ENCODE measurements around the gene STYXL2. TPM values are rescaled to one million over a fixed set of nuclear protein-coding genes. Genes with fewer than 3 reads are reported as not detected.

STYXL2 gene
- polyA plus RNA-seq, 10 donors = 46.5 to 138 (median 96.1) TPM

DNA sequence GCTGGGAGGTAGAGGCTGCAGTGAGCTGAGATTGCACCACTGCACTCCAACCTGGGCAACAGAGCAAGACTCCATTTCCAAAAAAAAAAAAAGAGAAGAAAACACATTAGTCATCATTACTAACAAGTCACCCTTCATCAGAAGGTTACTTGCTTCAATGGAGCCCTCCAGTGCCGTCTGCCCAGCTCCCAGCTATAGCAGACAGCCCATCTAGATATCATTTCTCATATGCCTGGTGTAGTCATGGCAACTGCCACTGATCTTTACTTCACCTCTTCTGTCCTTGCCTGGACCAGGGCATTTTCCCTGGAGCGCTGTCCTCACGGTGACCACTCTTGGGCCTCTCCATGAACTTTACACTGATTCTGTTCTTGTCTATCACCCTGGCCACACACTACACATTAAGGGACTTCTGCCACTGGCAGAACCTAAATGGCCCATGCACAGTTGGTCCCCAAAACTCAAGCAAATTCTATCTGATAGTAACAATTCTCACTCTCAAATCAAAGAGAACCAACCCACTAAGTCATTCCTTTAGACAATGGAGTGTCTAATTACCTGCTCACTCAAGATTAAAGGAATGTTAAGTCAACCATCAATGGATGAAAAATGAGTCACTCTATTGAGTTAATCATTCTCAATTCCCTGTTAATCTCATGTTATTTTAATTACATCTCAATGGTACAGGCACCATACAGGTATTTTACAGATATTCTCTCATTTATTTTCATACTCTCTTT, 16.6 kb upstream of the STYXL2 start:
- no peak for DNase-seq

DNA sequence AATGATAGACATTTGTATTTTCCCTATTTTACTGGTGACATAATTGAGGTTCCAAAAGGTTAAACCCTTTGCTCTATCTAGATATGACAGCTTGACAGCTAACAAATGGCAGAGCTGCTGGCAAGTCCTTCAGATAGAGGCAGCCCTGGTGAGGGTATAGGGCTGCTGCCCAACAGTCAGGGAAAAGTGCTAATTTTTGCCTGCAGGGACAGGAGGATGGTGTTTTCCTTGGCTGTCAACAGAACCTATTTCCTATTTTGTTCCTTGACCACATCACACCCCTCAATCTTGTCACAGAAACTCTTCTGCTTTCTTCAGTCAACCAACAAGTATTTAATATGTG, 16.0 kb upstream of the STYXL2 start:
- DNase-seq = no peak

DNA sequence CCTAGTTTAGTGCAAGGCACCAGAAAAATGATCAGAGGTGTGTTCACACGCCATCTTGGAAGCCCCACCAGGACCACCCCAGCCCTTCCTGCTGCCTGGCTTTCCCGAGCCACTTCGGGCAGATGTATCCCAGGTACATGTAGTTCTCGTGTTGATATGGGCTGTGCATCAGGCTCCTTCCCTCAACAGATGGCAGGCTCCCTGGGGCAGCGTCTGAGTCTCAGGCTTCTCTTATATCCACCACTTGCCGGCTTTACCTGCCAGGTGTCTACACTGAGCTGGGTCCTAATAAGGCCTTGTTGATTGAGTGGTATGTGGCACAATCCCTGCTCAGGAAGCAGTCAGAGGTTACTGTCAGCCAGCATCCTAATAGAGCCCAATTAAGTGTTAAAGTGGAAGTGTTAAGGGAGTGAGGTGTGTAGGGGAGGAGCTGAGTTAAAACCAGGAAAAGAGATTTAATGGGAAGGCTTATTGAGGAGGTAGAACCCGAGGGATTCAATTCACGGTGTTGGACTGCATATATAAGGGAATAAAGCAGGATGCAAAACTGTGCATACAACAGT, 12.2 kb upstream of the STYXL2 start:
- DNase-seq = no peak

DNA sequence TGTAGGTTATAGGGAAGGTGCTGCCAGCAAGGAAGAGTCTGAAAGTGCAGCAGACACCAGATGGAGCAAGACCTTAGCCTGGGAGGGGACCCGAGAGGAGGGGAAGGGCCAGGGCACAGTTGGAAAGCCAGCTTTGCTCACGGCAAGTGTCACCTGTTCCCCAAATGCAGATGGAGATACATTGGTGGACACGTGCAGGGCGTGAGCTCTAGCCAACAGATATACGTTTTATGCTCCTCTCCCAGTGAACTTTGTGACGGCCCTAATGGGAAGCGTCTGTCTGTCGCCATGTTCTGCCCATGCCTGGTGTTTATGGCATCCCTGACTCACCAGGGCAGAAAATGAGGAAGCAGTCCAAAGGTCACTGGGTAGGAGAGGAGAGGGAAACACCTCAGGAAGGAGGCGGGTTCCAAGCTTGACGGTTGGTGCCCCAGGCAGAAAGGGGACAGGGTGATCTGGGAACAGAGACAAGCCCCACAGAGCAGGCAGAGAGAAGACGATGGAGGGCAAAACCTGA, 11.3 kb upstream of the STYXL2 start:
- no peak for DNase-seq

DNA sequence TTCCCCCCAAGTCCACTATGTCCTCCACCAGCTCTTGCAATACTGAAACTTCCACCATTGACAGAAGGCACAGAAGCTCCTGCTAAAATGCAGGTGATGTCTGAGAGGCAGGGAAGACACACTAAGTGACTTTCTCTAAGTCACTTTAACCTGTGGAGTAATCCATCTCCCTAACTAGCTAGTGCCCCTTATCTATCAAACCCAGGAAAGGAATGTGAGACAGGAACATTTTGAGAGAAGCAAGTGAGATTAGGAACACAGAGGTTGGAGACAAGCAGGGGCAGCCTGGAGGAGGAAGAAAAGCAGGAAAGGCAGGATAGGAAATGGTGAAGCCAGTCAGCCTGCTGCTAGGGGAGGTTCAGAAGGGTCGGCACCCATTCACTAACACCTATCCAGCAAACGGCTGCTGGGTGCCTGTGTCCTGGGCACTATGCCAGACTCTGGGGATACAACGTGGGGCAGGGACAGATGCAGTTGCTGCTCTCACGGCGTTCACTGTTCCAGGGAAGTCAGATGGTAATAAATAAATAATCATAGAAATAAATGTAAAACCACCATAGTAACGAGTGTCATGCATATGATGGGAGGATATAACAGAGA, 10.7 kb upstream of the STYXL2 start:
- no peak for DNase-seq

DNA sequence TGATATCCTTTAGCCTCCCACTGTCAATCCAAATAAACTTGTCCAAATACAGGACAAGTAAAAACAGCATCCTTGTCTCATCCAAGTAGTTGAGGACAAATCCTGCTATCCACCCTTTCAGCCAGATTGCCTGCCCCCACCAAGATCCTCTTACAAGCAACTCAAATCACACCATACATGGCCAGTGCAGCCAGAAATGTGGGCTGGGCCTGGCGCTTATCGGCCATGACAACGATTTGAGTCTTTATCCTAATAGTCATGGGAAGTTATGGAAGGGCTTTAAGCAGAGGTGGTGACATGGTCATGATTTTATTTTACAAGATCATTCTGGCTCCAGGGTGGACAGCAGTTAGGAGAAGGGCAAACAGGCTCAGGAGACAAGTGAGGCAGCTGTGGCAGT, 10.0 kb upstream of the STYXL2 start:
- DNase-seq = no peak

DNA sequence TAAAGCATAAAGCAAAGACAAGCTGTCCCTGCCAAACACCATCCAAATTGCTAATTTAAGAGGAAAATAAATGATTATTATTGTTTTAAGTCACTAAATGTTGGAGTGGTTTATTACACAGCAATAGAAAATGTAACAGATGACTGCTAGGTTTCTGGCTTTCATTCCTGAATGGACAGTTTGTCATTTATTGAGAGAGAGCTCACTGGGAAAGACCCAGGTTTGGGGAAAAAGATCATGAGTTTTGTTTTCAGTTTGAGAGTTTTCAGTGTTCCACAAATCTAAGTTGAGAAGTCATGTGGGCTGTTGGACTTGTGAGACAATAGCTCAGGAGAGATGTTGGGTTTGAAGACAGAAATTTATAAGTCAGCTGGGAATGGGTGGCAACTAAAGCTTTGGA, 9.1 kb upstream of the STYXL2 start:
- DNase-seq = no peak

DNA sequence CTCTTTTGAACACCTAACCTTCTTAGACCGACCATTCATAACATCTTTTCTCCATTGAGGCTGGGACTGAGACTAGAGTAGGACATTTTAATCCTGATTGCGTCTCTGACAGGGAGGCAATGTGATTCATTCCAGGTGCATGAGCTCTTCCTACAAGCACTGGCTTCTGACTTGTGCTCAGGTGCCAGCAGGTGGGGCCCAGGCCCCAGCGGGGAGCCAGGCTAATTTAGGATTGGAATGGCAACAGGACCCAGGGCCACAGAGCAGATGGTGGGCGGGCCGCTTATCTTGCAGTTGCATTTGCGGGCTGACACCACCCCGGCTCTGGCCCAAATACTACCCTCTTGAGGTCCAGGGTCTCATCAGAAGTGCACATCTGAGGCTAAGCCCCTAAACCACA, 7.8 kb upstream of the STYXL2 start:
- DNase-seq = no peak

DNA sequence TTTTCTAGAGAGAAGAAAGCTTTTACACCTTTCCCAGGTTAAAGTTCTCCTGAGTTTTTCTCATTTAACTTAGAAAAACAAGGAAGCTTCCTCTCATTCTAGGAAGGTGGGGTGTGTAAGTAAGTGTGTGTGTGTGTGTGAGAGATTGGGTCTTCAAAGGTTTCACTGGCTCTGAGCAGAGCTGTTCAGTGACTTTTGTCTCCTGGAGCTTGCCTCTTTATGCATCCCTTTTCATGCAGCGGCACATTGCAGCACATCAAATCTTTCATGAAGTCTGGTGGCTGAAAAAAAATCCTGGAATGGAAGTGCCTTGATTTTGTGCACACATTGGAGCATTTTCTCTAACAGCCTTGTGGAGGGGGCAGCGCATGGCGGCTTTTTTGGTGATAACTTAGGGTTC, 7.1 kb upstream of the STYXL2 start:
- DNase-seq = no peak

DNA sequence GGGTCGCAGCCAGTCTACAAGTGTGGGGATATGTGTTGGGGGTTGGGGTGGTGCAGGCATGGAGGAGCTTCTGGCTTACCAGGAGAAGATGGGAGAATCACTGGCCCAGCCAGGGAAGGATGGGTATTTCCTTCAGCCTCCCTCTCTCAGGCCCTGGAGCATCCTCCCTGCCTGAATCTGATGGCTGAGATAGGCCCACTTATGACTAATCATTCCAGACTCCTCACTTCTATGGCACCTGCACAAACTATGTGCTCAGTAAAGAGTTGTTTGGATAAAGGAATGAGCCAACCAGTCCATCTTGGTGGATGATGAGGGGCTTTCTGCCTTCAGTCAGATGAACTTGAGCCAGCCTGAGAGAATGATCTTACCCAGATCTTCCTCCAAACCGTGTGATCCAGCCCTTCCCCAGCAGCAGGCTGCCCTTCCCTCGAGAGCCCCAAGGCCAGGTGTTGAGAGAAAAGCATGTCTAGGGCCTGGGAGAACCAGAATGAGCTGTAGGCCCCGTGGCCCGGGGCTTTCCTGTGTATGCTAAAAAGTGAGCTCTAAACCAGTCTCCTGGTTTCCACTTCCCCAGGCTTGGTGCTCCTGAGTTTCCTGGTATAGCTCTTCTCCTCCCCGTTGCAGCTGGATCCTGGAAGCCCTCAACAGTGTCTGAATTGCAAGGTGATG, 5.0 kb upstream of the STYXL2 start:
- DNase-seq = no peak

DNA sequence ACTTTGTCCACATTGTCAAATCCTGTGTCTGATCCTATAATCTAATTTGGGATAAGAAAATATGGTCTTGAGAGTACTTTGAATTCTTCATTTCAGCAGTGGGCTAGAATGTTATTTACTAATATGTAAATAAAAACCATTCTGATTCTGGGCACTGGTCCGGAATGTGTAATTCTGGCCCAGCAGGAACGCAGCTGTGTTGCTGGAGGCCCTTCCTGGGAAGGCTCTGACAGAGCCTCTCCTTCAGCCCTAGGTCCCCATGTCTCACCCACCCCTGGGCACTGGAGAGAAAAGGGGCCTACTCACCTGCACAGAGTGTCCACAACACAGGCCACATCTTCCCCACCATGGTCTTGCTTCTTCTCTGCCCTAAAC, 3.9 kb upstream of the STYXL2 start:
- DNase-seq = no peak

DNA sequence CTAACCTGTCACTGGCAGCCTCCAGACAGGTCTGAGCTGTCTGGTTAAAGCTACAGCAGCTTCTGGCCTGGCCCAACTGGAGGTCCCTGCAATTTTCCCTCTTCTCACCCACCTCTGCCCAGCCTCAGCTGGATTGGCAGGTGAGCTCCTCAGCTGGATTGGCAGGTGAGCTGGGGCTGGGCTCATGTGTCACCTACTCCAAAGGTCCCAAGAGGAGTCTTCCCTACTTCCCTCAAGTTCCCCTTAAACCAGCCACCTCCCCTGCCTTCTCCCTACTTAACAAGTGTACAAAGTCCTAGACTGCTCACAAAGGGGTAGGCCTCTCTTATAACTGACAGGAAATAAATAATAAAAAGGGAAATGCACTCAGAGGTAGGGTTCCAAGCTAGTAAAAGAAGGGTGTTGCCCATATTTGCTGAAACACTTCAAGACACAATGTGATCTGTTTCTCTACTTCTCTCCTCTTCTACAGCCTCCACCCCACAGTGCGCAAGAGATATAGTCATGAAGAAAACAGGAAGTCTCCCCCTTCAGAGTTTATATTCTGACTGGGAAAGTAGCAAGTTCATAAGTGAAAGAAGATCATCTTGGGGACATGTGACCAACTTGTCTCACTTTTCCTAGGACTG, 3.4 kb upstream of the STYXL2 start, which contains the start of gene GPA33:
Gene GPA33, minus strand, starts transcription at position 64 of the 629 bp plus-strand sequence. CDS start 90 bp downstream, outside the sequence.
- no peak for DNase-seq

DNA sequence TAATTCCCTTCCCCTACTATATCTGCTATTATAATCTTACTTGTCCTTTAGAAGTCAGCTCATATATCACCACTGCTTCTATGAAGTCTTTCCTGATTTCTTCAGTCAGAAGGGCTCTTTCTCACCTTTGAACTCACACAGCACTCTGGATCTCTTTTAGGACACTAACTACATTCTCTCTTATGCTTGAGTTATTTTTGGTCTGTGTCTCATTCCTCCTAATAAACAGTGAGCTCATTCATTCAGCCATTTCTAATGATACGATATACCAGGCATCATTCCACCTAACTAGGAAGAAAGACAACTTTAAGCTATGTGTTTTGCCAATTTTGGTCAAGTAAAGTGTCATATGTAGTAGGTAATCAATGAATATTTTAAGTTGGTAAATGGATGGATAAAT, 1.2 kb upstream of the STYXL2 start:
- no peak for DNase-seq

DNA sequence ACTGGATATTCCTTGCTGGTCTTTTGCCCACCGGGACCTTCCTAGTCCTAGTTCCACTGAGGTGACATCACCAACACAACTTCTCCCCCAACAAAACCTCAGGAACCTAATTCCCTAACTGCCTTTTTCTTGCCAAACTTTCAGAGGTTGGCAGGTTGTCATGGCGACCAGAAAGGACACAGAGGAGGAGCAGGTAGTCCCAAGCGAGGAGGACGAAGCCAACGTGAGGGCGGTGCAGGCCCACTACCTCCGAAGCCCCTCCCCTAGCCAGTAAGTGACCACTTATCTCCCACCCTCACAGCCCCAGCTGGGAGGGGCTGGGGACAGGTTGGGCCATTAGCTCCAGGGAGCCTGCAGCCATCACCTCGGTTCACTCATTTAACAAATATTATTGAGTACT, 815 bp downstream of the STYXL2 start:
- no peak for DNase-seq

DNA sequence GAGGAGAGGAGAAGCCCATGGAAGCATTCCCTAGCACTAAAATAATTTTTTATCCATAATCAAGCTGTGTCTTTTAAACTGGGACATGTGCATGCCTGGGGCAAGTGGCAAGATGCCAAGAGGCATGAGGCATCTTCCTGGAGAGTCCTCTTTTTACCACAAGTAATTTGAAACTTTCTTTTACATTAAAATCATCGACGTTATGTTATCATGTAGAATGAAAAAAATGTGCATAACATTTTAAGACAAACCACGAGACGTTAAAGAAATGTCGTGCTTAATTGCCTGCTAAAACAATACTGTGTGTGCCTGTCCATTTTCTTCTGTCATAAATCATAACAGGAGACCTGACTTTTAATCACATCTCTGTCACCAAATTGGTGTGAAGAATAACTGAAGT, 1.5 kb downstream of the STYXL2 start:
- no peak for DNase-seq

DNA sequence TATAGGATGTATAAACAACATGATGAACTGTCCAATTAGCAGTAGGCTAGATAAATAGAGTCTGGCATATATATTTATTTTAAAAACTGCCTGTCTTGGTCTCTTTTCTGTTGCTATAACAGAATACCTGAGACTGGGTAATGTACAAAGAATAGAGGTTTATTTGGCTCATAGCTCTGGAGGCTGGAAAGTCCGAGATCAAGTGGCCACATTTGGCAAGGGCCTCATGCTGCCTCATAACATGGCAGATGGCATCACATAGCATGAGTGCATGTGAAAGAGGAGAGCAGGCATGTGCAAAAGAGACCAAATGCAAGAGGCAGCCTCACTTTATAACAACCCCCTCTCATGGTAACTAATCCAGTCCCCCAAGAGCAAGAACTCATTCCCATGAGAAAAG, 6.0 kb downstream of the STYXL2 start:
- DNase-seq = no peak

DNA sequence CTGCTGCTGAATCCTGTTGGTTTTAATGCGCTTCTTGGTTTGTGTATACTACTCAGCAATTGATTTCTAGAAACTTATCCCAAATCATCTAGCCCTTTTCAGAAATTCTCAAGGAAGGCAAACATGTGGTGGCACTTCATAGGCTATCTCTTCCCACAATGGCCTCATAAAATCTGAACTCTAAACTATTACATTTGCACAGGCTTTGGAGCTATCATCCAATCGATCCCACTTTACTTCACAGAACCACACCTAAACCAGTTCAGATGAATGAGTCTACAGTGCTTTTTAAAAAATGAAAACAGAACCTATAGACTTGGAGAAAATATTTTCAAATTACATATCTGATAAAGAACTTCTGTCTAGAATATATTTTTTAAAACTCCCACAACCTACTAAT, 6.9 kb downstream of the STYXL2 start:
- DNase-seq = no peak

DNA sequence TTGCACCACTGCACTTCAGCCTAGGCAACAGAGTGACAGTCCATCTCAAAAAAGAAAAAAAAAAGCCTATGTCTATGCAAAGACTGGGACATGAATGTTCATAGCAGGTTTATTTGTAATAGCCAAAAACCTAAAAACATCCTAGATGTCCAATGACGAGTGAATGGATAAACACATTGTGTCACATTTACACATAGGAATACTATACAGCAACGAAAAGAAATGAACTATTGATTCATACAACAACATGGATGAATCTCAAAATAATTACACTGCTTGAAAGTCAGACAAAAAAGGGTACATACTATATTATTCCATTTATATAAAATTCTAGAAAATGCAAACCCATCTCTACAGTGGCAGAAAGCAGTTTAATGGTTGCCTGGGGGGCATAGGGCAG, 7.9 kb downstream of the STYXL2 start:
- no peak for DNase-seq

DNA sequence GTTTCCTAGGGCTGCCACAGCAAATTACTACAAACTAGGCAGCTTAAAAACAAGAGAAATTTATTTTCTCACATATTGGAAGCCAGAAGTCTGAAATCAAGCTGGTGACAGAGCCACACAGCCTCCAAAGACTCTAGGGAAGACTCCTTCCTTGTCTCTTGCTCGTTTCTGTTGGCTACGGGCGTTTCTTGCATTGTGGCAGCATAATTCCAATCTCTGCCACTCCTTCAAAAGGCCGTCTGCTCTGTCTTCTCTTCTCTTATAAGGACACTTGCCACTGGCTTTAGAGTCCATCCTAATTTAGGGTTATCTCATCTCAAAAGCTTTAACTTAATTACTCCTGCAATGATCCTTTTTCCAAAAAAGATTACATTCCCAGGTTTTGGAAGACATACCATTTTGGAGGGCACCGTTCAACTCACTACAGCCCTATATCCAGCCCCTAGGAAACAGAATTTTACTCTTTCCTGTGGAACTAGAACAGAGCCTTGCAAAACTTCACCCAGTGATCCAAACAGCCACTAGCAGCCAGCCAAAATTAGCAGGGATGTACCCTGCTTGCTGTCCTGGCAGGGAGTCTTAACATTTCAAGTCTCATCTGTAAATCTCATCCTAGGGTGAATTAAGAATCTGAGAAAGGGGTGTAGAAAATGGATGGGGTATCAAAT, 9.2 kb downstream of the STYXL2 start:
- no peak for DNase-seq

DNA sequence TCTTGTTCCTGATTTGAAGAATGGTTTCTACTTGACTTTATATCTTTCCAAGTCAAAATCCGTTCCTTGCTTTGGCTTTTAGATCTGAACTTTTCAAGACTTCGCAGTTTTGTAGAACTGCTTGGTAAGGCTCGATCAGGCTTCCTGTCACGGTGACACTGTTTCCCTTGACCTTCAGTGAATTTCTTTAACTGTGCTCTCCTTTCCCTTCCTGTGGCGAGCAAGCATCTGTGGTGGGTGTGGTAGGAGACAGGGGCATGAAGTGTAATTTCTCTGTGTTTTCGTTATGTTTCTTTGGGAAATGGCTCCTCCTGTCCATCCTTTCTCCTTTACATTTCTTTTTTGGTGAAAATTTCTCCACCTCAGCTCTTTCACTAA, 10.4 kb downstream of the STYXL2 start:
- no peak for DNase-seq

DNA sequence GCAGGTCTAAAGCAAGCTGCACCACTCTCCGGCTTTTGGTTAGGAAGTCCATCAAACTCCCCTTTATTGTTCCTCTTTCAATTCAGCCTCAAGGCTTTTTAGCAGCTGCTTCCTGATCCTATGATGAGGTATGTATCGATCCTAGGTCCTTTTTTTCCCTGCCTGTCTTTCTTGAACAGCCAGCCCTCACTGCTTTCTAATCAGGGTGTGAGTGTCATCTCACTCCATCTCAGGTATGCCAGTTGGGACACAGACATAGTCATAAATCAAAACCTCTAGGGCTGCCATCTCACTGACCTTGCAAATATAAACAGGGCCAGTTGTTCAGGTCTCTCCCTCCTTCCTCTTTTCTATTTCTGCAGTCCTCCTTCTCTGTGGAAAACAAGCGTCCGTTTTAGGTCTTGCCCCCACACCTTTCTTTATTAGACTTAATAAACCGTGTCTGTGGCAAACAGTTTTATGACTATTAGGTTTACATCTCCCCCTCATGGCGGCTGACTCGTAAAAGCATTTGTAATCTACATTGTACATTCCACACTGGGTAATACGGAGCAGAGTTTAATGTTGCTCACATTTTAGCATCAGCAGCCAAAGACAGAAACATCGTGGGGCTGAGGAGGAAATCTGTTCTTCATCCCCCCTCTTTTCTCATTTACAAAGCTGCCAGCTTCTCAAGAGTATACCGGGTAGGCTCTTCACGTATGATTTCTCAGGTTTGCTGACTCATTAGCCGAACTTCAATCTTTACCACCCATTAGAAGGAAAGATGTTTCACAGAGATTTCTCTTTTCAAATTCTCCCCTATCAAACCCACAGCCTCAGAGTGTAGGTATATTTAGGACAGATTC, 11.6 kb downstream of the STYXL2 start:
- DNase-seq = peak in 1 of 3 donors; percentile 26

Measured in muscle of back (tissue), 11 donors.